Neural cell (in vitro differentiated cells): ENCODE data around the gene INPP5D. TPM values are rescaled to one million over a fixed set of nuclear protein-coding genes. Genes with fewer than 3 reads are reported as not detected.

Source experiments
- H2AFZ ChIP-seq: fragments of 200-600, 300-800 bp; sonication (generic), shearing (Covaris generic); 2 replicates; pipeline ENCODE4 v1.6.0; 2014; ENCODE audit warnings: low read depth, mild to moderate bottlenecking, antibody characterized with exemption, low read length, moderate library complexity
- H3F3A ChIP-seq: fragments of 200-600 bp; shearing (Covaris generic); 2 replicates; pipeline ENCODE4 v1.6.1; 2016; ENCODE audit warnings: mild to moderate bottlenecking, moderate library complexity, mixed read lengths, antibody characterized with exemption, low read length; ENCODE audit not compliant: insufficient read depth, poor library complexity, severe bottlenecking
- H3K27ac ChIP-seq: fragments of 200-600, 300-800 bp; sonication (generic), shearing (Covaris generic); 2 replicates; pipeline ENCODE4 v1.5.1; 2014; ENCODE audit warnings: mild to moderate bottlenecking, low read length, moderate library complexity
- H3K27me3 ChIP-seq: fragments of 300-800, 200-600 bp; sonication (generic), shearing (Covaris generic); 2 replicates; pipeline ENCODE4 v1.6.0; 2014; ENCODE audit warnings: mild to moderate bottlenecking, low read depth, low read length, moderate library complexity; ENCODE audit not compliant: insufficient read depth
- H3K36me3 ChIP-seq: fragments of 300-800, 200-600 bp; sonication (generic), shearing (Covaris generic); 2 replicates; pipeline ENCODE4 v1.5.1; 2014; ENCODE audit warnings: mild to moderate bottlenecking, antibody characterized with exemption, low read length, moderate library complexity; ENCODE audit not compliant: insufficient read depth
- H3K4me2 ChIP-seq: fragments of 300-800, 200-600 bp; sonication (generic), shearing (Covaris generic); 2 replicates; pipeline ENCODE4 v1.6.0; 2014; ENCODE audit warnings: mild to moderate bottlenecking, low read length
- H3K4me3 ChIP-seq: fragments of 300-800, 200-600 bp; sonication (generic), shearing (Covaris generic); 2 replicates; pipeline ENCODE4 v1.5.1; 2014; ENCODE audit warnings: mild to moderate bottlenecking, low read length, moderate library complexity
- H3K79me2 ChIP-seq: fragments of 200-600 bp; shearing (Covaris generic); replicated peaks from 2 replicates; pipeline ENCODE4 v1.6.0; 2014; ENCODE audit warnings: mild to moderate bottlenecking, low read length, moderate library complexity; ENCODE audit not compliant: insufficient read depth
- H3K9ac ChIP-seq: fragments of 300-800, 200-600 bp; sonication (generic), shearing (Covaris generic); 2 replicates; pipeline ENCODE4 v1.6.1; 2016; ENCODE audit warnings: mild to moderate bottlenecking, low read length, mixed read lengths
- H3K9me2 ChIP-seq: fragments of 200-600 bp; shearing (Covaris generic); 2 replicates; pipeline ENCODE4 v1.6.1; 2016; ENCODE audit warnings: mild to moderate bottlenecking, low read length, mixed read lengths; ENCODE audit not compliant: insufficient read depth
- H3K9me3 ChIP-seq: fragments of 200-600, 300-800 bp; sonication (generic), shearing (Covaris generic); 2 replicates; pipeline ENCODE4 v1.6.1; 2016; ENCODE audit warnings: mild to moderate bottlenecking, mixed run types, low read length, moderate library complexity, mixed read lengths
- H4K20me1 ChIP-seq: fragments of 200-600 bp; shearing (Covaris generic); 2 replicates; pipeline ENCODE4 v1.6.1; 2016; ENCODE audit warnings: mild to moderate bottlenecking, mixed run types; ENCODE audit not compliant: insufficient read depth
- CTCF ChIP-seq: fragments of 450-650 bp; IDR thresholded peaks from 2 replicates; pipeline ENCODE4 v1.5.1; 2014; ENCODE audit warnings: antibody characterized with exemption, mild to moderate bottlenecking, moderate library complexity; ENCODE audit not compliant: poor library complexity, severe bottlenecking
- EP300 ChIP-seq: fragments of 450-650 bp; conservative IDR thresholded peaks from 2 replicates; pipeline ENCODE4 v1.6.1; 2014; ENCODE audit warnings: antibody characterized with exemption, mild to moderate bottlenecking, moderate library complexity; ENCODE audit not compliant: poor library complexity, severe bottlenecking
- EZH2 ChIP-seq: fragments of 200-600, 300-800 bp; shearing (Covaris generic), sonication (generic); IDR thresholded peaks from 2 replicates; pipeline ENCODE4 v1.6.1; 2014; ENCODE audit warnings: antibody characterized with exemption, low read length, borderline replicate concordance, mild to moderate bottlenecking; ENCODE audit not compliant: insufficient read depth, poor library complexity, severe bottlenecking
- MXI1 ChIP-seq: fragments of 450-650 bp; conservative IDR thresholded peaks from 2 replicates; pipeline ENCODE4 v1.6.1; 2014; ENCODE audit warnings: antibody characterized with exemption, mild to moderate bottlenecking; ENCODE audit not compliant: poor library complexity, severe bottlenecking
- POLR2AphosphoS5 ChIP-seq: IDR thresholded peaks from 2 replicates; pipeline ENCODE4 v1.6.1; 2012
- RAD21 ChIP-seq: fragments of 450-650 bp; conservative IDR thresholded peaks from 2 replicates; pipeline ENCODE4 v1.6.1; 2014; ENCODE audit warnings: antibody characterized with exemption, mild to moderate bottlenecking, moderate library complexity
- SMC3 ChIP-seq: fragments of 450-650 bp; conservative IDR thresholded peaks from 2 replicates; pipeline ENCODE4 v1.6.1; 2014; ENCODE audit warnings: antibody characterized with exemption, mild to moderate bottlenecking, moderate library complexity; ENCODE audit not compliant: poor library complexity
- TAF1 ChIP-seq: IDR thresholded peaks from 2 replicates; pipeline ENCODE4 v1.6.1; 2012; ENCODE audit warnings: low read depth
- polyA plus RNA-seq: library from polyadenylated mRNA; depleted of rRNA; stranded (reverse); fragments of >200 nt; gene quantifications from 2 replicates; pipeline ENCODE4 v1.2.3, GENCODE V29; 2014
- TF ChIP-seq, protein P1 (sequence below): IDR thresholded peaks from 2 replicates; pipeline ENCODE4 v1.6.1; 2012; ENCODE audit warnings: borderline replicate concordance

The INPP5D gene
- polyA plus RNA-seq, 1 donor from 2014 or later: not detected

DNA sequence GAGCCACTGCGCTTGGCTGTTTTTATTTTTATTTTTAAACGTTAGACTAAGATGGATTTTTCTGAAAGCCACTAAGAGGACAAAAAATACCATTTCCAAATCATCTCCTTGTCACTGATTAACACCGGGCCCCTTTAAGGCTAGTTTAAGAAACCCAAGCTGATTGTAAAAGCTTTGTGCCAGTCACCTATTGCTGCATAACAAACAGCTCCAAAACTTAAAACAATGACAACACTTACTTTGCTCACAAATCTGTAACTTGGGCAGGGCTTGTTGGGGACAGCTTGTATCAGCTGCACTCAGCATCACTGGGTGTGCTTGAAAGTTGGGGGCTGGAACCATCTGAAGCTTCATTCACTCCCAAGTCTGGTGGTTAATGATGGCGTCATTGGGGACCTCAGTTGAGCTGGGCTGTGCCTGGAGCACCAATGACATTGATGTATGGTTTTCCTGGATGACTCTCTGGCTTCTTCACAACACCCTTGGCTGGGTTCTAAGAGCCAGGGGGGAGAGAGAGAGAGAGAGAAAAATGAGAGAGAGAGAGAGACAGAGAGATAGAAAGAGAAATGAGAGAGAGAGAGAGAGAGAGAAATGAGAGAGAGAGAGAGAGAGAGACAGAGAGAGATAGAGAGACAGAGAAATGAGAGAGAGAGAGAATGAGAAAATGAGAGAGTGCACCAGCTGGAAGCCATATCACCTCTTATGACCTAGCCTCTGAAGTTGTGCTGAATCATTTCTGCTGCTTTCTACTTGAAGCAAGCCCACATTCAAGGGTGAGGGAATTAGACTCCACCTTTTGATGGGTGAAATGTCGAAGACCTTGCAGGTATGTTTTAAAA lies 165.3 kb downstream of the INPP5D start:
- H3K4me2 ChIP-seq: no peak overlapping the region
- TF ChIP-seq RAD21 (no peak), TAF1 (no peak), EP300 (no peak), CTCF (no peak), SMC3 (no peak), EZH2 (no peak), MXI1 (no peak), POLR2AphosphoS5 (no peak)
- TF ChIP-seq, protein P1, sequence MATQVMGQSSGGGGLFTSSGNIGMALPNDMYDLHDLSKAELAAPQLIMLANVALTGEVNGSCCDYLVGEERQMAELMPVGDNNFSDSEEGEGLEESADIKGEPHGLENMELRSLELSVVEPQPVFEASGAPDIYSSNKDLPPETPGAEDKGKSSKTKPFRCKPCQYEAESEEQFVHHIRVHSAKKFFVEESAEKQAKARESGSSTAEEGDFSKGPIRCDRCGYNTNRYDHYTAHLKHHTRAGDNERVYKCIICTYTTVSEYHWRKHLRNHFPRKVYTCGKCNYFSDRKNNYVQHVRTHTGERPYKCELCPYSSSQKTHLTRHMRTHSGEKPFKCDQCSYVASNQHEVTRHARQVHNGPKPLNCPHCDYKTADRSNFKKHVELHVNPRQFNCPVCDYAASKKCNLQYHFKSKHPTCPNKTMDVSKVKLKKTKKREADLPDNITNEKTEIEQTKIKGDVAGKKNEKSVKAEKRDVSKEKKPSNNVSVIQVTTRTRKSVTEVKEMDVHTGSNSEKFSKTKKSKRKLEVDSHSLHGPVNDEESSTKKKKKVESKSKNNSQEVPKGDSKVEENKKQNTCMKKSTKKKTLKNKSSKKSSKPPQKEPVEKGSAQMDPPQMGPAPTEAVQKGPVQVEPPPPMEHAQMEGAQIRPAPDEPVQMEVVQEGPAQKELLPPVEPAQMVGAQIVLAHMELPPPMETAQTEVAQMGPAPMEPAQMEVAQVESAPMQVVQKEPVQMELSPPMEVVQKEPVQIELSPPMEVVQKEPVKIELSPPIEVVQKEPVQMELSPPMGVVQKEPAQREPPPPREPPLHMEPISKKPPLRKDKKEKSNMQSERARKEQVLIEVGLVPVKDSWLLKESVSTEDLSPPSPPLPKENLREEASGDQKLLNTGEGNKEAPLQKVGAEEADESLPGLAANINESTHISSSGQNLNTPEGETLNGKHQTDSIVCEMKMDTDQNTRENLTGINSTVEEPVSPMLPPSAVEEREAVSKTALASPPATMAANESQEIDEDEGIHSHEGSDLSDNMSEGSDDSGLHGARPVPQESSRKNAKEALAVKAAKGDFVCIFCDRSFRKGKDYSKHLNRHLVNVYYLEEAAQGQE: no peak
- H3F3A ChIP-seq: no peaks in the 10 kb centered on the region
- H3K36me3 ChIP-seq: no peaks in the 10 kb centered on the region
- H3K9me2 ChIP-seq: no peaks in the 10 kb centered on the region
- no peaks in the 10 kb centered on the region for H3K27me3 ChIP-seq
- H3K9me3 ChIP-seq: no peaks in the 10 kb centered on the region
- H3K4me3 ChIP-seq: no peak overlapping the region
- H3K27ac ChIP-seq: no peak overlapping the region
- H2AFZ ChIP-seq: no peak overlapping the region
- no peak overlapping the region for H3K9ac ChIP-seq
- no peaks in the 10 kb centered on the region for H3K79me2 ChIP-seq
- H4K20me1 ChIP-seq: no peaks in the 10 kb centered on the region

DNA sequence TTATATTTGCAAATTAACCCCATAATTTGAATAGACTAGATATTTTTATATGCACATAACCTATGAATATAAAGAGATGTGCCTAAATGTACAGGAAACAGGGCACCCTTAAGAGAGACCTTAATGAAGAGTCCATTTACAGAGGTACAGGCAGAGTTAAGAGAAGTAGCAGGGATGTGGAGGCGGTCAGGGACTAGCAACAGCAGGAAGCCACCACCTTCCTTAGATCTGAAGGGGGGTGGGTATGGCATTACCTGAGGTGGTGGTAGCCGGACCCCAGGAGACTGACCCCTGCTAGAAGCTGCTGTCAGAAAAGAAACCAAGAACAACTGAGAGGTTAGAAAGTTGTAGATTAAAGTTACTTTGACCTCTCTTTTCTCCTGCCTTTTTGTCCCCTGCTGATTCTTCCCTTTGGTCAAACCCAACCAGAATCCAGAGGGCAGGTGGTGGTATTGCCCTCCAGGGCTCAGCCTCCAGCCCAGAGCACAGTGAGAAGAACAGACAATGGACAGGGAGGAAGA lies 166.4 kb downstream of the INPP5D start:
- Histone ChIP-seq H3K27ac (no peak overlapping the region), H3K79me2 (no peaks in the 10 kb centered on the region), H3K27me3 (no peaks in the 10 kb centered on the region), H3K4me2 (no peak overlapping the region), H3K9ac (no peak overlapping the region), H4K20me1 (no peaks in the 10 kb centered on the region), H3K9me2 (no peaks in the 10 kb centered on the region), H2AFZ (no peak overlapping the region), H3K4me3 (no peak overlapping the region), H3F3A (no peaks in the 10 kb centered on the region), H3K9me3 (no peaks in the 10 kb centered on the region), H3K36me3 (no peaks in the 10 kb centered on the region)
- TF ChIP-seq SMC3 (no peak), POLR2AphosphoS5 (no peak), CTCF (no peak)
